ENCODE results near the gene PACRG.

GRCh38 chr6:163340201-163340887 lies 612.6 kb downstream of the PACRG start:
- TF ChIP-seq EZH2 (IDR thresholded peaks at IDR 0.05; ENCODE audit: insufficient read depth, poor library complexity, severe bottlenecking) (no peak), EZH2phosphoT487 (IDR thresholded peaks at IDR 0.05; ENCODE audit: insufficient read depth, low read depth) (no peak)
